ENCODE measurements around the gene GPX7. TPM values are rescaled to one million over a fixed set of nuclear protein-coding genes. Genes with fewer than 3 reads are reported as not detected.

The GPX7 gene
- total RNA-seq, 1 donor from 2014 or later: 96.0 TPM

GRCh38 chr1:52585474-52585873, 16.7 kb upstream of the GPX7 start:
- Histone ChIP-seq H3K9ac (ENCODE audit: low read depth in 1 of 3, low read length in 3 of 3) (no peak overlapping the region), H3K9me3 (ENCODE audit: control insufficient read depth in 3 of 3, low read length in 3 of 3) (no peaks in the 10 kb centered on the region), H3K4me3 (ENCODE audit: low read length in 3 of 3) (no peak overlapping the region), H3K27ac (ENCODE audit: low read depth, low read length) (no peak overlapping the region), H3K4me1 (ENCODE audit: control insufficient read depth in 3 of 3, insufficient read depth in 3 of 3, low read length in 3 of 3) (peaks cover 0 to 4% (median 0%) of the 10 kb centered on the region in 3 donors), H3K36me3 (ENCODE audit: control insufficient read depth in 3 of 3, insufficient read depth in 3 of 3, low read length in 3 of 3) (no peaks in the 10 kb centered on the region), H3K27me3 (ENCODE audit: control insufficient read depth in 3 of 3, insufficient read depth in 3 of 3, low read length in 3 of 3) (no peaks in the 10 kb centered on the region)

GRCh38 chr1:52588027-52588426, 14.1 kb upstream of the GPX7 start:
- Histone ChIP-seq H3K4me1 (ENCODE audit: control insufficient read depth in 3 of 3, insufficient read depth in 3 of 3, low read length in 3 of 3) (peaks cover 5 to 8% (median 5%) of the 10 kb centered on the region in 3 donors), H3K27ac (ENCODE audit: low read depth, low read length) (no peak overlapping the region), H3K9ac (ENCODE audit: low read depth in 1 of 3, low read length in 3 of 3) (no peak overlapping the region), H3K9me3 (ENCODE audit: control insufficient read depth in 3 of 3, low read length in 3 of 3) (no peaks in the 10 kb centered on the region), H3K36me3 (ENCODE audit: control insufficient read depth in 3 of 3, insufficient read depth in 3 of 3, low read length in 3 of 3) (no peaks in the 10 kb centered on the region), H3K27me3 (ENCODE audit: control insufficient read depth in 3 of 3, insufficient read depth in 3 of 3, low read length in 3 of 3) (no peaks in the 10 kb centered on the region), H3K4me3 (ENCODE audit: low read length in 3 of 3) (no peak overlapping the region)

- Histone ChIP-seq H3K27me3 (ENCODE audit: control insufficient read depth in 3 of 3, insufficient read depth in 3 of 3, low read length in 3 of 3) (no peaks in the 10 kb centered on the region), H3K9me3 (ENCODE audit: control insufficient read depth in 3 of 3, low read length in 3 of 3) (no peaks in the 10 kb centered on the region), H3K27ac (ENCODE audit: low read depth, low read length) (no peak overlapping the region), H3K36me3 (ENCODE audit: control insufficient read depth in 3 of 3, insufficient read depth in 3 of 3, low read length in 3 of 3) (no peaks in the 10 kb centered on the region), H3K9ac (ENCODE audit: low read depth in 1 of 3, low read length in 3 of 3) (no peak overlapping the region), H3K4me3 (ENCODE audit: low read length in 3 of 3) (no peak overlapping the region), H3K4me1 (ENCODE audit: control insufficient read depth in 3 of 3, insufficient read depth in 3 of 3, low read length in 3 of 3) (peaks cover 5 to 12% (median 10%) of the 10 kb centered on the region in 3 donors)
Measured at GRCh38 chr1:52588535-52588934, 13.6 kb upstream of the GPX7 start.

- Histone ChIP-seq H3K4me3 (ENCODE audit: low read length in 3 of 3) (no peak overlapping the region), H3K9ac (ENCODE audit: low read depth in 1 of 3, low read length in 3 of 3) (no peak overlapping the region), H3K27ac (ENCODE audit: low read depth, low read length) (no peak overlapping the region), H3K27me3 (ENCODE audit: control insufficient read depth in 3 of 3, insufficient read depth in 3 of 3, low read length in 3 of 3) (no peaks in the 10 kb centered on the region), H3K4me1 (ENCODE audit: control insufficient read depth in 3 of 3, insufficient read depth in 3 of 3, low read length in 3 of 3) (peaks cover 16 to 21% (median 18%) of the 10 kb centered on the region in 3 donors), H3K9me3 (ENCODE audit: control insufficient read depth in 3 of 3, low read length in 3 of 3) (no peaks in the 10 kb centered on the region), H3K36me3 (ENCODE audit: control insufficient read depth in 3 of 3, insufficient read depth in 3 of 3, low read length in 3 of 3) (no peaks in the 10 kb centered on the region)
Measured at GRCh38 chr1:52590266-52590665, 11.9 kb upstream of the GPX7 start.

GRCh38 chr1:52592637-52593323, 9.4 kb upstream of the GPX7 start:
- no peak overlapping the region for H3K4me3 ChIP-seq (ENCODE audit: low read length in 3 of 3)
- peak overlapping the region; percentile 73 for H3K27ac ChIP-seq (ENCODE audit: low read depth, low read length)
- no peaks in the 10 kb centered on the region for H3K27me3 ChIP-seq (ENCODE audit: control insufficient read depth in 3 of 3, insufficient read depth in 3 of 3, low read length in 3 of 3)
- H3K9me3 ChIP-seq (ENCODE audit: control insufficient read depth in 3 of 3, low read length in 3 of 3): no peaks in the 10 kb centered on the region
- H3K9ac ChIP-seq (ENCODE audit: low read depth in 1 of 3, low read length in 3 of 3): peak overlapping the region; percentile 32 to 51 (median 34)
- peaks cover 14 to 21% (median 17%) of the 10 kb centered on the region in 3 donors for H3K4me1 ChIP-seq (ENCODE audit: control insufficient read depth in 3 of 3, insufficient read depth in 3 of 3, low read length in 3 of 3)
- H3K36me3 ChIP-seq (ENCODE audit: control insufficient read depth in 3 of 3, insufficient read depth in 3 of 3, low read length in 3 of 3): no peaks in the 10 kb centered on the region

GRCh38 chr1:52593495-52593894, 8.7 kb upstream of the GPX7 start:
- H3K9me3 ChIP-seq (ENCODE audit: control insufficient read depth in 3 of 3, low read length in 3 of 3): no peaks in the 10 kb centered on the region
- H3K9ac ChIP-seq (ENCODE audit: low read depth in 1 of 3, low read length in 3 of 3): peak overlapping the region in 1 of 3 donors; percentile 41
- H3K4me3 ChIP-seq (ENCODE audit: low read length in 3 of 3): no peak overlapping the region
- H3K36me3 ChIP-seq (ENCODE audit: control insufficient read depth in 3 of 3, insufficient read depth in 3 of 3, low read length in 3 of 3): no peaks in the 10 kb centered on the region
- H3K4me1 ChIP-seq (ENCODE audit: control insufficient read depth in 3 of 3, insufficient read depth in 3 of 3, low read length in 3 of 3): peaks cover 14 to 21% (median 17%) of the 10 kb centered on the region in 3 donors
- no peaks in the 10 kb centered on the region for H3K27me3 ChIP-seq (ENCODE audit: control insufficient read depth in 3 of 3, insufficient read depth in 3 of 3, low read length in 3 of 3)
- H3K27ac ChIP-seq (ENCODE audit: low read depth, low read length): peak overlapping the region; percentile 73

- H3K9me3 ChIP-seq (ENCODE audit: control insufficient read depth in 3 of 3, low read length in 3 of 3): no peaks in the 10 kb centered on the region
- no peak overlapping the region for H3K9ac ChIP-seq (ENCODE audit: low read depth in 1 of 3, low read length in 3 of 3)
- no peak overlapping the region for H3K4me3 ChIP-seq (ENCODE audit: low read length in 3 of 3)
- H3K27ac ChIP-seq (ENCODE audit: low read depth, low read length): peak overlapping the region; percentile 73
- no peaks in the 10 kb centered on the region for H3K36me3 ChIP-seq (ENCODE audit: control insufficient read depth in 3 of 3, insufficient read depth in 3 of 3, low read length in 3 of 3)
- H3K27me3 ChIP-seq (ENCODE audit: control insufficient read depth in 3 of 3, insufficient read depth in 3 of 3, low read length in 3 of 3): no peaks in the 10 kb centered on the region
- peaks cover 21 to 31% (median 23%) of the 10 kb centered on the region in 3 donors for H3K4me1 ChIP-seq (ENCODE audit: control insufficient read depth in 3 of 3, insufficient read depth in 3 of 3, low read length in 3 of 3)
Measured at GRCh38 chr1:52595061-52595460, 7.1 kb upstream of the GPX7 start.

GRCh38 chr1:52597912-52598311, 4.3 kb upstream of the GPX7 start:
- Histone ChIP-seq H3K27ac (ENCODE audit: low read depth, low read length) (no peak overlapping the region), H3K4me1 (ENCODE audit: control insufficient read depth in 3 of 3, insufficient read depth in 3 of 3, low read length in 3 of 3) (peaks cover 30 to 40% (median 30%) of the 10 kb centered on the region in 3 donors), H3K36me3 (ENCODE audit: control insufficient read depth in 3 of 3, insufficient read depth in 3 of 3, low read length in 3 of 3) (no peaks in the 10 kb centered on the region), H3K27me3 (ENCODE audit: control insufficient read depth in 3 of 3, insufficient read depth in 3 of 3, low read length in 3 of 3) (no peaks in the 10 kb centered on the region), H3K9me3 (ENCODE audit: control insufficient read depth in 3 of 3, low read length in 3 of 3) (no peaks in the 10 kb centered on the region), H3K9ac (ENCODE audit: low read depth in 1 of 3, low read length in 3 of 3) (no peak overlapping the region), H3K4me3 (ENCODE audit: low read length in 3 of 3) (no peak overlapping the region)

- H3K36me3 ChIP-seq (ENCODE audit: control insufficient read depth in 3 of 3, insufficient read depth in 3 of 3, low read length in 3 of 3): no peaks in the 10 kb centered on the region
- no peaks in the 10 kb centered on the region for H3K27me3 ChIP-seq (ENCODE audit: control insufficient read depth in 3 of 3, insufficient read depth in 3 of 3, low read length in 3 of 3)
- no peak overlapping the region for H3K4me3 ChIP-seq (ENCODE audit: low read length in 3 of 3)
- no peaks in the 10 kb centered on the region for H3K9me3 ChIP-seq (ENCODE audit: control insufficient read depth in 3 of 3, low read length in 3 of 3)
- peaks cover 32 to 40% (median 38%) of the 10 kb centered on the region in 3 donors for H3K4me1 ChIP-seq (ENCODE audit: control insufficient read depth in 3 of 3, insufficient read depth in 3 of 3, low read length in 3 of 3)
- H3K27ac ChIP-seq (ENCODE audit: low read depth, low read length): no peak overlapping the region
- H3K9ac ChIP-seq (ENCODE audit: low read depth in 1 of 3, low read length in 3 of 3): no peak overlapping the region
Measured at GRCh38 chr1:52598729-52599128, 3.4 kb upstream of the GPX7 start.

GRCh38 chr1:52599236-52599635, 2.9 kb upstream of the GPX7 start:
- Histone ChIP-seq H3K4me1 (ENCODE audit: control insufficient read depth in 3 of 3, insufficient read depth in 3 of 3, low read length in 3 of 3) (peaks cover 33 to 42% (median 39%) of the 10 kb centered on the region in 3 donors), H3K4me3 (ENCODE audit: low read length in 3 of 3) (no peak overlapping the region), H3K9ac (ENCODE audit: low read depth in 1 of 3, low read length in 3 of 3) (no peak overlapping the region), H3K27ac (ENCODE audit: low read depth, low read length) (peak overlapping the region; percentile 0), H3K9me3 (ENCODE audit: control insufficient read depth in 3 of 3, low read length in 3 of 3) (no peaks in the 10 kb centered on the region), H3K27me3 (ENCODE audit: control insufficient read depth in 3 of 3, insufficient read depth in 3 of 3, low read length in 3 of 3) (no peaks in the 10 kb centered on the region), H3K36me3 (ENCODE audit: control insufficient read depth in 3 of 3, insufficient read depth in 3 of 3, low read length in 3 of 3) (no peaks in the 10 kb centered on the region)
